HG03378 (cell line): Measurements from ENCODE around the gene GNA12.

Experiments used
- ATAC-seq: cut with Tn5 transposase; IDR thresholded peaks from one replicate; pipeline ENCODE4 v1.9.1; 2021; ENCODE audit warnings: mild to moderate bottlenecking, moderate library complexity; ENCODE audit not compliant: unreplicated experiment

GNA12 gene

DNA sequence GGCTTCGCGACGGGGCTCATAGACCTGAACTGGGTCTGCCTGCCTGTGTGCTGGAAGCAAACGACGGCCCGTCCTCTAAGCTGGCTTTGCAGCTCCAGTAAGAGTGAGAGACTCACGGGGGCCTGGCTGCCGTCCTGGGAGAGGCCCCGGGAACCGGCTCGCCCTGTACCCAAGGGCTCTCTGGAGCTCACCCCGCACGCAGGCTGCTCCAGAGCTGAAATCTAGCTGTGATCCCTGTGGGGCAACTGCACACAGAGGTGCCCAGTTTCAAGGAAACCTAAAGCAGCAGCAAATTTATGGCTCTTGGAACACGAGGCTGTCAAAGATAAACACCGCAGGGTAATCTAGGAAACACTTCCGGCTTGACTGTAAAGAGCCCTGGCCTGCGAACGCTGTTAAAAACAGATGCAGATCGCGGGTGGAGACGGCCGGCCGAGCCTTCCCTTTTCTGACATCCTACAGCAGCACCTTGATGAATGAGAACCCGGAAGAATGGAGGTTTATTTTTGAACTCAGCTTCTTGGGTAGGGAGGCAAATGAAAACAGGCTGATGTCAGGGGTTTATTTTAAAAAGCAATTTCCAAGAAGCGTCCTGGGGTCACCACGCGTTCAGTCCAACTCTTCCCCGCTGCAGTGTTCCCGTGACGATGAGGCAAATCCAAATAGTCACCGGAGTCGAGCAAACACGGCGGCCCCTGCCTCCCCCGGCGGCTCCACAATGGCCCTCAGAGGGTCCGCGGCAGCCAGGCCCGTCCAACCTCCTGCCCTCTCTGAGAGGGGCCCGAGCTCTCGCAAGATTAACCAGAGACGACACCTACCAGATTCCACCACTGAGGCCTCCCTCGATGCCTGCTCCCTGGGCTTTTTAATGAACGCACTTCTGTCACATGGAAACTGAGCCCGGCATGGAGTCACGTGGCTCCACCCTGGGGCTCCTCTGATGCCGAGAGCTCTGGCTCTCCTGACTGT is 126.5 kb downstream of the GNA12 start:
- no peak for ATAC-seq

DNA sequence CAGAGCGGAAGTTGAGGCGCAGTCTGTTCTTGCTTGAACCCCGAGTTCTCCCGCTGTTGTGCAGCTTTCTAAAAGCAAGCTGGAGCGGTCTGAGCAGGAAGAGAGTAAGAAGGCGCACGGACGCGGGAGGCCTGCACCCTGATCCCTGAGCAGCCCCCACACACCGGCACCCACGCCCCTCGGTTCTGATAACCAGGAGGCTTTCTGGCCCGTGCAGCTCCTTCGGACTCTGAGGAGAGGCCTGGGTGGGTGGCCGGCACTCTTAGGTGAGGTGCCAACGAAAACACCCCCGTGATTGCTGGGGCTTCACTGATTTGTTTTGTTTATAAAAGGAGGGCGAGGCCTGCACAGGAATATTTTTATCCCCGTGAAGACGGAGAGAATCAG is 127.2 kb downstream of the GNA12 start:
- ATAC-seq: no peak

GRCh38 chr7:2716488-2716887 is 127.6 kb downstream of the GNA12 start:
- no peak for ATAC-seq

DNA sequence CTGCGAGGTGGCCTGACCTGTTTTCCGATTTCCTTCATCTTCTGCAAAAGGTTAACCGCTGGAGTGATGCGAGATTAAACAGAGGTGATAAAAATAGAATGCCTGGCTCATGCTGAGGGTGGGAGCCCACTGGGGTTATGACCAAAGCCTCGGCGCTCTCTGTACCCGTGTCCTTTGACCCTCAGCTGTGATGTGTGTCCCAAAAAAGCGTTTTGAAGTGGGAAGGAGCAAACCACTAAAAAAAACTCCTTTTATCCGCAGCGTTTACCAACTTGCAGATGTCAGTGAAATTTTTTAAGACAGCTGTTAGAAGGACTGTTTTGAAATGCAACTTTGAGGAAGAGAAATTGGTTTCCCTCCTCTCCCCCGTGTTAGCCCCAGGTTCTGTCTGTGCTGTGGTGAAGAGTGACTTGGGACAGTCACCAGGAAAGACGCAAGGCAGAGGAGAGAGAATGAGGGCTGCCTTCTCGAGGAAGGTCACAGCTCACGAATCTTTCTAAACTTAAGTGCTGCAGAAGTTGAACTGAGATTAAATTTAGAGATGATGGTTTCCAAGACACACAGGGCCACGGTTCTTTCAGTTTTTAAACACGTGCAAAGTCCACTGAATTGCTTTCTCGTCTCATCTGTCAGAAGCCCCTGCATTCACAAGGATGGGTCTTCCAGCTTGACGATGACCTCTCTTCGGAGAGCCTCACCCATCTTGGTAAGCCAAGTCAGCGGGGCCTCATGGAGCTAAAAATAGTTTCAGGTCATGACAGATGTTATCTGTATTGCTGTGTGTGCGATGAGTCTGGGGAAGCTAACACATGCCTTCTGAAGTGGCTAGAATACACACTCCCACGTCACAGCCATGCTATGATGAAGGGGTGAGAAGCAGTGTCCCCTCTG is 128.5 kb downstream of the GNA12 start:
- no peak for ATAC-seq

DNA sequence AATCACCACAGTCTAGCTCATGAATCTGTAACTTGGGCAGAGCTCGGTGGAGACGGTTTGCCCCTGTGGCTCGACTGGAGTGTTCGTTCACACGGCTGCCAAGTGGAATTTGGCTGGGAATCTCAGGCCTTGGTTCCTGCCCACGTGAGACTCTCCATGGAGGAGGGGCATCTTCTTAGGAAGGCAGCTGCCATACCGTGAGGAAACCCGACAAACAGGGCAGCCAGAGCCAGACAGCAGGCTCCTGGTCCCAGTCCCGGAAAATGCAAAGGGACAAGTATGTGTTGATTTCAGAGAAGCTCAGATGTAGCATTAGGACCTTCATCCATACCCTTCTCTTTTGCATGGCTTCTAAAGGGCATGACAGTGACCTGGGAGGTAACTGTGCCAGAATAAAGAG is 129.5 kb downstream of the GNA12 start:
- ATAC-seq: no peak

GRCh38 chr7:2713978-2714377 is 130.1 kb downstream of the GNA12 start:
- no peak for ATAC-seq

DNA sequence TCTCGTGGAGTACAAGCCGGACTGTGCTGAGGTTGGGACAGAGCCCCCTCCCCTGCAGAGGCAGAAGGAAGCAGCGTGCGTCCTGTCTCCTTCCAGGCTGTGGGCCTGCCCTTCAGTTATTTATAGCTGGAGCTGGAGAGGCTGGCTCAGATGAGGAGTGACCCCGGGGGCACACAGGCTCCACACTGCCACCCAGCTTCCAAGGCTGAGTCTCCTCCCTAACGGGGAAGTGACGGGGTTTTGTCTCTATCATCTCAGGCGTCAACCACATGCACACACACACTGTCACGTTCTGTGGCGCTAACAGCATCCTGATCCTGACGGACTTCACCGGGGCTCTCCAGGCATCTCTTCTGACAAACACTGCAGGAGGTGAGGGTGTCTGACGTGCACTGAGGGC is 130.7 kb downstream of the GNA12 start:
- no peak for ATAC-seq

GRCh38 chr7:2711895-2712675 is 132.0 kb downstream of the GNA12 start:
- ATAC-seq: no peak

DNA sequence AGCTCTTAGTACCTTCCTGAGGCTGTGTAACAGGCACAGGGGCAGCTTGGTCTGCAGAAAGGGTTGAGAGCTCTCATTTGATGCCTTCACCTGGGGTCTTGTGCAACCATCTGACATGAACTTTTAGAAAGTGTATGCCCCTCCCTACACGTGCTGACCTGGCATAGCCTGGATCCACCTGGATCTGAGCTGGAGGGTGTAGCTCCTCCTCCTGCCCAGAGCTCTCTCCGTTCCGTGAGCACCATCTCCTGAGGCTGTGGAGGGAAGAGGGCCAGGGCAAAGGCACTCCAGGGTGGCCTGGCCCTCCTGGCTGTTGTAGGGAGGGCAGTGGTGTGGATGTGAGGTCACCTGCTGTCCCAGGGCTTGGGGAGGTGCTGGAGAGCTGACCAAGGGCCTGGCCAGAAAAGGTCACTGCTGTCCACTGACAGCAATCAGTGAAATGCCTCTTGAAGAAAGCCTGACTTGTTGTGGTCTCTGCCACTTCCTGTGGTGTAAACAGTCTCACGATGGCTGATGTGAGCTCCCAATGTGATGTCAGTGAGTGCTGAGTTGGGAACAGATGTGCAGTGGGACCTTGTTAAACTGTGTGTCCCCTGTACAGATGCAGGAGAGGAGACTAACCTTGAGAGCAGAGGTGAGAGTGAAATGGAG is 133.1 kb downstream of the GNA12 start:
- ATAC-seq: peak; percentile 41

DNA sequence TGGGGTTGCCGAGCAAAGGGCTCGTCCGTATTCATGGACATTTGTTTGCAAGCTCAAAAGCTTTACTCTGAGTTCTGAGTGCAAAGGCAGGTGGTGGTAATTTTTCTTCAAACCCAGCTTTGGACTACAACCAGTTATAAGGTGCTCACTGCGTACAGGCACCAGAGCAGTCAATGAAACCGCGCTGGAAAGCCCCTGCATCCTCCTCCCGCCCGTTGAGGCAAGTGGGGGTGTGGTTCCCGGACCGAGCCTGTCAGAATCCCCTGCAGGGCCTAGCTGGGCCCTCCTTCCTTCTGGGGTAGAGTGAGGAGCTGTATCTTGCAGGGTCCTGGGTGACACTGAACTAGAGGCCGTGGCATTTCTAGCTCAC is 133.8 kb downstream of the GNA12 start:
- no peak for ATAC-seq

GRCh38 chr7:2709553-2710285 is 134.4 kb downstream of the GNA12 start:
- ATAC-seq: peak; percentile 73

GRCh38 chr7:2708547-2709310 is 135.4 kb downstream of the GNA12 start:
- ATAC-seq: no peak

DNA sequence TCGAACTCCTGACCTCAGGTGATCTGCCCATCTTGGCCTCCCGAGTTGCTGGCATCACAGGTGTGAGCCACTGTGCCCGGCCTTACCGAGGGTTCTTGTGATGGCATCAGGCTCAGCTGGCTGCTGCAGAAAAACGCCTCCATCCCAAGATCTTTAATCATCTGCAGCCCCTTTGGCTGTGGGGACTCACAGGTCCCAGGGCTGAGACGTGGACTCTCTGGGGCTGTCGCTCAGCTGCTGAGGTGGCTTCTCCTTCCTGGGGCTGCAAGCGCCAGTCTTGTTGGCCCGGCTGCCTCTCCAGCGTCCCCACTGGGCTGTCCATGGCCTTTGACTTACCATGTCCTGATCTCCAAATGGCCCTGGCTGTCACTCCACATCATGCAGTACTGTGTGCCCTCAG is 136.1 kb downstream of the GNA12 start:
- ATAC-seq: no peak

GRCh38 chr7:2707481-2707880 is 136.6 kb downstream of the GNA12 start:
- ATAC-seq: no peak

DNA sequence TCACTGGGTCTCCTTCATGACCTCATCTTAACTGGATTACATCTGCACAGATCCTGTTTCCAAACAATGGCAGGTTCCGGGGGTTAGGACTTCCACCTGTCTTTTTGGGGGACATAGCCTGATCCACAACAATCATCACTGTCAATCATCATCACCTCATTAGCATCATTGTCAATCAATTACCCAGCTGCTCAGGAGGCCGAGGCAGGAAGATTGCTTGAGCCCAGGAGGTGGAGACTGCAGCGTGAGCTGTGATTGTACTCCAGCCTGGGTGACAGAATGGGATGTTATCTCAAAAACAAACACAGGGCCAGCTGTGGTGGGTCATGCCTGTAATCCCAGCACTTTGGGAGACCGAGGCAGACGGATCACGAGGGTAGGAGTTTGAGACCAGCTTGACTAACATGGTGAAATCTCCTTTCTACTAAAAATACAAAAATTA is 137.4 kb downstream of the GNA12 start:
- no peak for ATAC-seq

DNA sequence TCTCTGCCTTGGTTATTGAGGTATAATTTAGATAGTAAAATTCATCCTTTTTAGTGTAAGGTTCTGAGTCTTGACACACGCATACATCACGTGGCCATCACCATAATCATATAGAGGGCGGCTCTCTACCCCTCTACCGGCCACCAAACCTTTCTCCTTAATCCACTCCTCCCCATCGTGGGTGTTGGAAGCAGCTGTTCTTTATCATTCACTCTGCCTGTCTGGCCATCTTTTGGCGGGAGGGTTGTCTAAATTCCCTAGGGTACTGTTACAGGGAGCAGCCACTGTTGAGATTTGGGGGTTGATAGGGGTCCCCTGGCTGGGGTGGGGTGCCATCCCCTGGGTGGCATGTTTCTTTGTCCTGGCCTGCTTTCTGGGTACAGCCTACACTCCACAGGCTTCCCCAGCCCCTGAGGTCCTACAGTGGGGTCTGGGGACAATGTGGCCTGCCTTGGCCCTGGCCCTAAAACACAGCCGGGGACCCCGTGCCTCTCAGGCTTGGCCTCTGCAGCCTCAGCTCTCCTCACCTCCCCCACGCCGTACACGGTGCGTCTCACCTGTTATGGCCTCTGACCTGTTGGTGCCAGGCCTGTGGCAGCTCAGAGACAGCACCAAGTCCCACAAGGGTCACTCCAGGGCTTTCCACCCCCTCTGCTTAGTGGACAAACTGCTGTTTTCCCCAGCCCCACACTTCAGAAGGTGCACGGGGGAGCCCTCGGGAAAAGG is 138.6 kb downstream of the GNA12 start:
- no peak for ATAC-seq

GRCh38 chr7:2702594-2702957 is 141.5 kb downstream of the GNA12 start:
- ATAC-seq: no peak

DNA sequence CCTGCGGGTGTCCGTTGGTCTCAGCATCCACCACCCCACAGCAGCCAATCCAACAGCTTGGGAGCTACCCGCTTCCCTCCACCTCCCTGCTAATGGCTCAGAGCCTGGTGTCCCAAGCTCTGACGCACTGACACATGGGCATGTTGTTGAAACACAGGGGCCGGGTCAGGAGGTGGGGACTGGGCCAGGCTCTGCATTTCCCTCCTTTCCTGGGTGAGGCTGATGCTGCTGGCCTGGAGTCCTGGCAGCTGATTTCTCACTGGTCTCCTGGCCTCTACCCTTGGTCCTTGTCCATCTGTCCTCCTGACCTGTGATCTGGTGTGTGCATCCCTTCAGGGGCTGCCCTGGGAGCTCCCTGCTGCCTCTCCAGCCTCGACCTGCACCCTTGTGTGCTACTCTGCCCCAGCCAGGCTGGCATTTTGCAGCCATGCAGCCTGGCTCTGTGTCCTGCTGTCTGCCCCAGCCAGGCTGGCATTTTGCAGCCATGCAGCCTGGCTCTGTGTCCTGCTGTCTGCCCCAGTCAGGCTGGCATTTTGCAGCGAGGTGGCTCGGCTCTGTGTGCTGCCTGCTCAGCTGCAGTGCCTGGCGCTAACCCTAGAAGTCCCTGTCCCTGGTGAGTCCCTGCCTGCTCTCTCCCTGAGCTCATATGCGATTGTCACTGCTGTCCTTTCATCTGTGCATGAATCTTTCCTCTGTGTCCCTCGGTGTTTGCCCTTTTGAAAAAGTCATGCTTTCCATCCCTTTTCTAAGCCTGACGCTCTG is 142.1 kb downstream of the GNA12 start:
- no peak for ATAC-seq
